Stimulated activated CD4-positive, alpha-beta T cell treated with anti-CD3 and anti-CD28 coated beads, Interleukin-4, amount 100 ng/mL, for 1 hour (primary cell): ENCODE measurements around the gene SPDL1.

ENCODE experiments used
- DNase-seq: peaks from one replicate; pipeline ENCODE4 v3.0.0-alpha.2; 2020

SPDL1 gene

GRCh38 chr5:169632946-169633345 is 49.4 kb downstream of the SPDL1 start:
- DNase-seq, result no peak

- DNase-seq, result no peak
Observed at GRCh38 chr5:169634606-169635005, 51.0 kb downstream of the SPDL1 start.

- no peak for DNase-seq
Observed at GRCh38 chr5:169635936-169636335, 52.4 kb downstream of the SPDL1 start.

GRCh38 chr5:169636477-169637084 is 53.0 kb downstream of the SPDL1 start:
- no peak for DNase-seq

- peak; percentile 71 for DNase-seq
Observed at GRCh38 chr5:169637085-169637548, 53.5 kb downstream of the SPDL1 start, which contains the start of gene DOCK2. Gene DOCK2 (plus strand): TSS chr5:169637275. CDS start chr5:169637327, 52 bp downstream.

- DNase-seq, result peak; percentile 71
Observed at GRCh38 chr5:169637549-169638121, 54.1 kb downstream of the SPDL1 start.

- DNase-seq, result no peak
Observed at GRCh38 chr5:169641253-169641652, 57.7 kb downstream of the SPDL1 start.

- DNase-seq, result no peak
Observed at GRCh38 chr5:169646856-169647255, 63.3 kb downstream of the SPDL1 start.

- no peak for DNase-seq
Observed at GRCh38 chr5:169647566-169647965, 64.0 kb downstream of the SPDL1 start.

GRCh38 chr5:169648725-169649310 is 65.2 kb downstream of the SPDL1 start:
- DNase-seq, result no peak

GRCh38 chr5:169649486-169649885 is 65.9 kb downstream of the SPDL1 start:
- DNase-seq, result no peak

- DNase-seq, result no peak
Observed at GRCh38 chr5:169650701-169651331, 67.2 kb downstream of the SPDL1 start.

- no peak for DNase-seq
Observed at GRCh38 chr5:169651526-169651925, 68.0 kb downstream of the SPDL1 start.

GRCh38 chr5:169652057-169652456 is 68.5 kb downstream of the SPDL1 start:
- no peak for DNase-seq

GRCh38 chr5:169653091-169653490 is 69.5 kb downstream of the SPDL1 start:
- DNase-seq, result no peak
